HG03103 (cell line): ENCODE measurements around the gene BCAN.

Source experiments
- ATAC-seq: cut with Tn5 transposase; IDR thresholded peaks from one replicate; pipeline ENCODE4 v1.9.1; 2021; ENCODE audit warnings: low read depth; ENCODE audit not compliant: unreplicated experiment

The BCAN gene

DNA sequence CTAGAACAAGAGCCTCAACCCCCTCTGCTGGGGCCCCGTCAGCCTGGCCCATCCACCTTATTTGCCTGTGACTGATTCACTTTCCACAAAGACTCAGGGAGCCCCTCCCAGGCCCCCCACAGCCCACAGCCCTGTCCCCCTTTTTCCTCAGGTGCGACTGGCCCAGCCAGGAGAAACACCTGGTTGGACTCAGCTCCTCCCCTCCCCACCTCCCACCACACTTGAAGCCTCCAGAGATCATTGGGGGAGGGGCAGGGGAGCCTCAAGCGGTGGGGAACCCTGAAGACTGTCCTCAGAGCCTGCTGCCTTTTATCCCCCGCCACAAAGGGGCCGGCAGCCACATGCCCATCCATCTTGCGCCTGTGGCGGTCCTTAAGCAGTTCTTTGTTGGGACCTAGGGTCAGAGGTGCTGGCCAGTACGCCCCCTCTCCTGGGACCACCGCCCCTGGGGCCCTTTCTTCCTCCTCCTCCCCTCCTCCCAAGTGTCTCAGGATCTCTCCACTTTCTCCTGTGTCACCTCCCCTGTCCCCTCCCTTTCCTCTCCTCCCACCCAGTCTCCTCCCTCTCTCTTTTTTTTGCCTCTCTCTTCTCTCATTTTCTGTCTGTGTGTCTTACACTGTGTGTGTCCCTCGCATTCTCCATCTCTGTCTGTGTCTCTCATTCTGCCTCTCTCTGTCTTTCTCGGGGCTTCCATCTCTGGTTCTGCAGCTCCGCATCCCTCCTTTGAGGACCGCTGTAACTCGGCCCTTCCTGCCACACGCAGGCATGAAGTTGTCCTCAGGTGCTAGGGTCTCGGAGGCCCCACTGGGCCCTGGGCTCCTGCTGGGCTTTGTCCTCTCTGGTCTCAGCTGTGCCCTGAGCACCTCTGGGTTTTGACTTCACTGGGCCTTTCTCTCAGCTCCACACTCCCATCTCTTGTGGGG is 51.3 kb downstream of the BCAN start:
- ATAC-seq: no peak

GRCh38 chr1:156693848-156694689 is 52.2 kb downstream of the BCAN start:
- ATAC-seq: no peak

DNA sequence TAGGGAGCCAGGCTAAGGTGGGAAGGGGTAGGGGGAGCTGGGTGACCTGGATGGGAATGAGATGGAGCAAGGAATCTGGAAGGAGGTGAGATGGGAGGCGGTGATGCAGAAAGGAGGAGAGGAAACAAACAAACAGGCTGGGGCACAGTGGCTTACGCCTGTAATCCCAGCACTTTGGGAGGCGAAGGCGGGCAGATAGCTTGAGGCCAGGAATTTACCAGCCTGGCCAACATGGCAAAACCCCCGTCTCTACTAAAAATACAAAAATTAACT is 52.7 kb downstream of the BCAN start:
- ATAC-seq: no peak

DNA sequence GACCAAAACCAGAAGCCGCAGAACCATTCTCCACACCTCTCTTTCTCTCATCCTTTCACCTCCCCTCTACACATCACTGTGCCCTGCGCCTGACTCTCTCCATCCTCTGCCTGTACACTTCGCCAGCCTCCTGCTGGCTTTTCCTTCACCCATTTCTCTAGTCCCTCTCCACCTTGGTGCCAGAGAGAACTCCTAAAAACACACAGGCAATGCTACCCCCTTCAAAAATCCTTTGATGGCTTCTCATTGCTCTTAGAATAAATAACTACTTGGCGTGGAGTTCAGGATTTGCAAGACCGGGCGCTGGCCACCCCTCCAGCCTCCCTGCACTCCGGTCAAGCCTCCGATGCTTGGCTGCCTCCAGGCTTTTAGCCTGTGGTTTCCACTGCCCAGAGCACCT is 54.8 kb downstream of the BCAN start:
- ATAC-seq: no peak

DNA sequence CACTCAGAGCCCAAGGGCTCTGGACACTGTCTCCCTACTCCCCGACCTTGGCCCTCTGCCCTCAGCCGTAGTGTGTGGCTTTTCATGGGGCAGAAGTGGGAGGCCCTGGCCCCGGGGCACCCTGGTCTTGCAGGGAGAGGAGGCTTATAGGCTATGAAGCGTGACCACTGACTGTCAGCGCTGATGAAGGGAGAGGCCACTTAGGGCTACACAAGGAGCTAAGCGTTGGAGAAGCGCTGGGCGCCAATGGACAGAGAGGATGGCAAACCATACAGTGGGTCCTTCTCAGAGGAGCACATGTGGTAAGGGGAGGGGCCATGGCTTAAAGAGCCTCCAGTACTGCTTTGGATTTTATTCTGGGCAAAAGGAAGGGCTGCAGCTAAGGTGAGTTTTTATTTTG is 55.6 kb downstream of the BCAN start:
- ATAC-seq: no peak

- no peak for ATAC-seq
Observed at GRCh38 chr1:156698995-156699394, 57.1 kb downstream of the BCAN start.

- no peak for ATAC-seq
Observed at GRCh38 chr1:156700736-156701531, 59.0 kb downstream of the BCAN start.

DNA sequence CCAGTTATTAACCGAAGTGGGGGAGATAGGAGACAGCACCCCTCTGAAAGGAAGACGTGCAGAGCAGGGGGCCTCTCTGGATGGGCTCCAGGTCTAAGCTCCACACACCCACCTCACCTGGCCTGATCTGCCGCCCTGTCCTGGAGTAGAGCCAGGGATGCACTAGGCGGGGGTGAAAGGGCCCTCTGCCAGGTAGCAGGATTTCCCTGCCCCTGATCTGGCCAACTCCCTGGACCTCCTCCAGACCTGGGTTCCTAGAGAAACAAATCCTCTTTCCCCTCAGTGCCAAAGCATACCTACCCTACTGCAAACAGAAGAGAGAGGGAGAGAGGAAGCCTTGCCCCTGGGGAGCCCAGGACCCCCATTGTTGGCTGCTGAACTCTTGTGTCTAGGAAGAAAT is 61.4 kb downstream of the BCAN start:
- no peak for ATAC-seq

GRCh38 chr1:156703741-156704140 is 61.8 kb downstream of the BCAN start:
- no peak for ATAC-seq

DNA sequence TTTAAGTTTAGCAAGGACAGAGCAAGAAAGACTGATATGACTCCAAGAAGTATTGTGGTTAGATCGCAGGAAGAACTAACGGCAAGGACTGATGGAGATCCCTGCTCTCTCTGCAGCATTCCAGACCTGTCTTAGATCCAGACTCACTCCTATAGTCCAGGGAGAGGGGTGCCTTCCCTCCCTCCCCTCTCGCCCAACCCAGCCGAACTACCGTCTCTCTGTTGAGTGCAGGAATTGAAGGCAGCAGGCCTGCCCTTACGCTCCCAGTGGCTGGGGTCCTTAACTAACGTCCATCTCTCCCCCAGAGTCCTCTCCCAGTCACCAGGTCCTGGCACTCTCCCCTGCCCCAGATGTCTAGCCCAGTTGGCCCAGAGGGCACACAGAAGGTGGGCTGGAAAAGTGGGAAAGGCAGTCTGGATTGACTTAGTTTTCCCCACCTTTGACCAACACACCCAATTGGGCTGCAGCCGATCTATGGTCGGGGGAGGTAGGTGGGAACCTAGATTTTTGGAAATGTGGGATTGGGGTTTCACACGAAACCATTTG is 62.3 kb downstream of the BCAN start:
- ATAC-seq: no peak

DNA sequence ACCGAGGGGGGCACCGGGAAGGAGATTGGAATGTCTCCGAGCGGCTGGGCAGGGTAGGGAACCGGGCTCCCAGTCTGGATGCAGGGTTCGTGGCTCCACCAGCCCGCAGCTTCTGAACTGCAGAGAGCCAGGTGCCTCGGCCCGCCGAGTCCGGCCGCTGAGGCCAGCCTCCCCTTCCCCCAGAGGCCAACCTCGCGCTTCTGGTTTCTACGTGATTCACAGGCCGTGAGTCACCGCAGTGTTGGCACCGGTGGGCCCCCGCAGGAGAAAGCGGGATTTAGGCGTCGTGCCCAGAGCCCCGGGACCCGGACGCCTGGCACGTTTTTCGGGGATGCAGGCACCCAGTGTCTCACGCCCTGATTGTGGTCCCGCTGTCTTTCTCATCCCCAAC is 63.0 kb downstream of the BCAN start:
- ATAC-seq: no peak

GRCh38 chr1:156705321-156705917 is 63.5 kb downstream of the BCAN start, which contains the start of gene CRABP2:
Gene CRABP2 (minus strand): TSS chr1:156705583. CDS start chr1:156705446, 137 bp downstream.
- no peak for ATAC-seq

- no peak for ATAC-seq
Observed at GRCh38 chr1:156705918-156706656, 64.2 kb downstream of the BCAN start.

DNA sequence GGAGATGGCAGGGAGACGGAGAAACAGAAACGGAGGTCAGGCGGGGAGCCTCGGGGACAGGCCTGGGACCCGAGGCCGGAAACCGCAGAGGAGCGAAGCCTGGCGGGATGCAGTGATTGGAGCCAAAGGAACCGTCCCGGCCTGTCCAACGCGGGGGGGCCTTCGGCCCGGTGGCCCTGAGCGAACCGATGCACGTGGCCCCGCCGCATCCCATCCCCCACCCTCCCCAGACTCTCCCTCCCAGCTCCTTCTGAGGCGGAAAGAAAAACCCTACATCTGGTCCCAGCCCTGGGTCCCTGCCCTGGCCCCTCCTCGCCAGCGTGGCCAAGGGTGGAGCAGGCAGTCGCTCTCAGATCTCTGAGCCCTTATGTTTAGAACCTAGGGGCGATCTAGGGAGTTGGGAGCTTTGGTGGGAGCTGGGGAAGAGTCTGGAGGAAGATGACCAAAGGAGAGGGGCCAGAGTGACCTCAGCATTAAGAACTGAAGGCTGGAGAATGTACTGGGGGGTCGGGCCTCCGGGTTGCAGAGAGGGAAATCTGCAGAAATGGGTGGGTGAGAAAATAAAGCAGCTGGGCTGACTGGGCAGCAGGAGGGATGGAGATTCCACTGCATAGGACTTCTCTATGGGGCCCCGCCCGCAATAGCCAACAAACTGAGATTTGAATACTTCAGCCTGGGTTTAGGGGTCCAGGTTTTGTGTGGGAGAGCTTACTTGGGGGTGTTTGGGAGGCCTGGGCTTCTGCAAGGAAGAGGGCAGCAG is 64.9 kb downstream of the BCAN start:
- no peak for ATAC-seq

- ATAC-seq: no peak
Observed at GRCh38 chr1:156707417-156708217, 65.7 kb downstream of the BCAN start.

GRCh38 chr1:156708218-156708661 is 66.3 kb downstream of the BCAN start:
- ATAC-seq: no peak

DNA sequence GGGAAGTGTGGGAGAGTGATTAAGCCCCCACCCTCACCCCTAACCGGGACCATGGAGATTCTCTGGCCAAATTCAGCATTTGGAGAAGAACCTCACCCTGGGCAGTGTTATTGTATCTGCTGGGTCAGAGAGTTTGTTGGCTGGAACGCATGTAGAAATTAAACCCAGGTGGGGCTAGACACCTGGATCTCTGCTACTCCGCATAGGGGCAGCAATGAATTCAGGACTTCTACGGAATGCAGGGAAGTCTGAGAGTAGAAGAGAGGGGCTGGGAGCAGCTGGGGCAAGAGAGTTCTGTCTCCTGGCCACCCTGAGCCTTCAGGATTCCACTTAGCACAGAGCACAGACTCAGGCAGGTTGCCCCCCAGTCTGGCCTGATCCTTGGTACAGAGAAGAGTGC is 67.1 kb downstream of the BCAN start:
- no peak for ATAC-seq
